Vagina (tissue), 2 donors: ENCODE results near the gene ZNF777. TPM values are rescaled to one million over a fixed set of nuclear protein-coding genes. Genes with fewer than 3 reads are reported as not detected.
A peak's percentile ranks its signal among the peaks of the same experiment; 100 is the strongest.

Experiments
- DNase-seq, 2 donors: peaks; one replicate each; pipeline ENCODE4 v3.0.0-alpha.2; 2017; ENCODE audit errors: extremely low spot score in 2 of 2
- H3K27ac ChIP-seq: fragments of 200-600 bp; sonication (generic); one replicate; pipeline ENCODE4 v1.5.1; 2019
- H3K27me3 ChIP-seq: fragments of 200-600 bp; sonication (generic); one replicate; pipeline ENCODE4 v1.5.1; 2019
- H3K36me3 ChIP-seq, 2 donors: fragments of 200-600 bp; sonication (generic); one replicate each; pipeline ENCODE4 v1.5.1; 2017 to 2019
- H3K4me1 ChIP-seq: fragments of 200-600 bp; sonication (generic); one replicate; pipeline ENCODE4 v1.5.1; 2019
- H3K4me3 ChIP-seq, 2 donors: fragments of 200-600 bp; sonication (generic); 1 replicate in 1 of 2; 2 replicates in 1 of 2; pipeline ENCODE4 v1.5.1; 2016 to 2019
- H3K9me3 ChIP-seq: fragments of 200-600 bp; sonication (generic); one replicate; pipeline ENCODE4 v1.5.1; 2019
- CTCF ChIP-seq, 3 experiments: fragments of 450-650 bp in 2 of 3; fragments of 200-600 bp in 1 of 3; sonication (generic) in 1 of 3; IDR thresholded peaks; one replicate each; pipeline ENCODE4 v1.5.1; 2017 to 2019; ENCODE audit warnings: antibody characterized with exemption in 3 of 3, mild to moderate bottlenecking in 2 of 3, moderate library complexity in 2 of 3
- POLR2A ChIP-seq, 2 donors: fragments of 450-650 bp; IDR thresholded peaks; one replicate each; pipeline ENCODE4 v1.6.1; 2017; ENCODE audit warnings: antibody characterized with exemption in 2 of 2, mild to moderate bottlenecking in 2 of 2, moderate library complexity in 2 of 2
- POLR2AphosphoS5 ChIP-seq, 2 donors: sonication (generic); formaldehyde crosslinking; IDR thresholded peaks; one replicate each; pipeline ENCODE4 v1.9.0; 2017; ENCODE audit warnings: antibody characterized with exemption in 2 of 2, mild to moderate bottlenecking in 2 of 2, low read depth in 1 of 2; ENCODE audit not compliant: insufficient read depth in 1 of 2
- intact Hi-C: fragments of 100-400 bp; cut with DNase I; formaldehyde crosslinking; loops from one replicate; pipeline ENCODE4 v1.15.1; 2023
- total RNA-seq: library from RNA; depleted of rRNA; stranded (reverse); fragments of >200 nt; gene quantifications from one replicate; pipeline ENCODE4 v1.2.3, GENCODE V29; 2016

The ZNF777 gene
- total RNA-seq, 1 donor from 2014 or later = 13.5 TPM

GRCh38 chr7:149444287-149444686 lies 16.6 kb downstream of the ZNF777 start:
- TF ChIP-seq POLR2AphosphoS5 (IDR thresholded peaks at IDR 0.05; ENCODE audit: insufficient read depth in 1 of 2, low read depth in 1 of 2) = no peak
- no peak for TF ChIP-seq CTCF (IDR thresholded peaks at IDR 0.05)
- no peak for TF ChIP-seq POLR2A (IDR thresholded peaks at IDR 0.05)
- Histone ChIP-seq H3K27ac (no peak overlapping the region), H3K4me1 (no peaks in the 10 kb centered on the region), H3K9me3 (no peaks in the 10 kb centered on the region), H3K27me3 (no peaks in the 10 kb centered on the region), H3K36me3 (peaks cover 0 to 19% of the 10 kb centered on the region in 2 donors), H3K4me3 (no peak overlapping the region)
- intact Hi-C loops = no loop called here
- DNase-seq = peak in 1 of 2 donors; percentile 46

- H3K36me3 ChIP-seq = peaks cover 0 to 11% of the 10 kb centered on the region in 2 donors
- H3K4me3 ChIP-seq = no peak overlapping the region
- H3K27me3 ChIP-seq = no peaks in the 10 kb centered on the region
- no peaks in the 10 kb centered on the region for H3K9me3 ChIP-seq
- H3K4me1 ChIP-seq = no peaks in the 10 kb centered on the region
- intact Hi-C loops = no loop called here
- peak in 1 of 2 donors; percentile 12 for DNase-seq
- no peak for TF ChIP-seq CTCF (IDR thresholded peaks at IDR 0.05)
- TF ChIP-seq POLR2A (IDR thresholded peaks at IDR 0.05) = no peak
- no peak for TF ChIP-seq POLR2AphosphoS5 (IDR thresholded peaks at IDR 0.05; ENCODE audit: insufficient read depth in 1 of 2, low read depth in 1 of 2)
- no peak overlapping the region for H3K27ac ChIP-seq
These were observed 17.3 kb downstream of the ZNF777 start for GRCh38 chr7:149443523-149443922.

GRCh38 chr7:149442924-149443323 lies 17.9 kb downstream of the ZNF777 start:
- Histone ChIP-seq H3K4me3 (no peak overlapping the region), H3K9me3 (no peaks in the 10 kb centered on the region), H3K36me3 (peaks cover 0 to 11% of the 10 kb centered on the region in 2 donors), H3K27ac (no peak overlapping the region), H3K4me1 (no peaks in the 10 kb centered on the region), H3K27me3 (no peaks in the 10 kb centered on the region)
- intact Hi-C loops = no loop called here
- DNase-seq = no peak
- TF ChIP-seq POLR2AphosphoS5 (IDR thresholded peaks at IDR 0.05; ENCODE audit: insufficient read depth in 1 of 2, low read depth in 1 of 2) (no peak), CTCF (IDR thresholded peaks at IDR 0.05) (no peak), POLR2A (IDR thresholded peaks at IDR 0.05) (no peak)

GRCh38 chr7:149440222-149440621 lies 20.6 kb downstream of the ZNF777 start:
- no peaks in the 10 kb centered on the region for H3K4me1 ChIP-seq
- H3K27ac ChIP-seq = no peak overlapping the region
- no peak overlapping the region for H3K4me3 ChIP-seq
- TF ChIP-seq POLR2AphosphoS5 (IDR thresholded peaks at IDR 0.05; ENCODE audit: insufficient read depth in 1 of 2, low read depth in 1 of 2) = no peak
- no peaks in the 10 kb centered on the region for H3K27me3 ChIP-seq
- intact Hi-C loops = no loop called here
- peaks cover 0 to 16% of the 10 kb centered on the region in 2 donors for H3K36me3 ChIP-seq
- no peaks in the 10 kb centered on the region for H3K9me3 ChIP-seq
- DNase-seq = peak; percentile 46 to 49

- Histone ChIP-seq H3K27ac (no peak overlapping the region), H3K9me3 (no peaks in the 10 kb centered on the region), H3K36me3 (peaks cover 0 to 37% of the 10 kb centered on the region in 2 donors), H3K27me3 (no peaks in the 10 kb centered on the region), H3K4me3 (no peak overlapping the region), H3K4me1 (no peaks in the 10 kb centered on the region)
- intact Hi-C loops = no loop called here
- no peak for TF ChIP-seq CTCF (IDR thresholded peaks at IDR 0.05)
- TF ChIP-seq POLR2A (IDR thresholded peaks at IDR 0.05) = no peak
- no peak for TF ChIP-seq POLR2AphosphoS5 (IDR thresholded peaks at IDR 0.05; ENCODE audit: insufficient read depth in 1 of 2, low read depth in 1 of 2)
- peak in 1 of 2 donors; percentile 47 for DNase-seq
These were observed 24.5 kb downstream of the ZNF777 start for GRCh38 chr7:149436358-149436757.
